SK-N-SH (cell line): ENCODE results near the gene RAD51B. TPM values are rescaled to one million over a fixed set of nuclear protein-coding genes. Genes with fewer than 3 reads are reported as not detected.

Experiments
- CTCF ChIA-PET: fragments of 300-600, 350-600 bp; formaldehyde crosslinking; extraction: SDS; loops from one replicate; lab custom pipeline; 2021; lab: Yijun Ruan, JAX
- POLR2A ChIA-PET: fragments of 350-600 bp; sonication (Branson Sonifier 250); formaldehyde crosslinking; extraction: SDS; loops from one replicate; lab custom pipeline; 2020; ENCODE audit warnings: antibody characterized with exemption, inconsistent platforms; lab: Yijun Ruan, JAX
- DNase-seq: peaks from one replicate; pipeline ENCODE4 v3.0.0; 2012
- H2AFZ ChIP-seq: fragments of 200-600 bp; sonication (generic); 2 replicates; pipeline ENCODE4 v1.8.1; 2016; ENCODE audit warnings: antibody characterized with exemption, mild to moderate bottlenecking, low read depth
- H3F3A ChIP-seq: fragments of 200-600 bp; sonication (generic); replicated peaks from 2 replicates; pipeline ENCODE3; 2016; ENCODE audit warnings: antibody characterized with exemption, mild to moderate bottlenecking; ENCODE audit not compliant: insufficient read depth
- H3K27ac ChIP-seq, 2 experiments: fragments of 200-500 bp in 1 of 2; fragments of 200-600 bp in 1 of 2; sonication (Bioruptor generic) in 1 of 2; sonication (generic), shearing (Covaris generic) in 1 of 2; 2 replicates each; pipeline versions ENCODE4 v1.5.1 to v1.6.1; 2014 to 2016; ENCODE audit warnings: low read depth in 2 of 2, inconsistent platforms in 1 of 2, low read length in 1 of 2, mild to moderate bottlenecking in 1 of 2, mixed read lengths in 1 of 2
- H3K27me3 ChIP-seq: fragments of 200-600 bp; sonication (generic), shearing (Covaris generic); 2 replicates; pipeline ENCODE4 v1.6.1; 2016; ENCODE audit warnings: mixed run types; ENCODE audit not compliant: insufficient read depth
- H3K36me3 ChIP-seq, 2 experiments: fragments of 200-500 bp in 1 of 2; fragments of 200-600 bp in 1 of 2; sonication (Bioruptor generic) in 1 of 2; sonication (generic) in 1 of 2; replicated peaks in 1 of 2; 2 replicates each; pipeline versions ENCODE3 to v1.5.1; 2014 to 2016; ENCODE audit warnings: low read length in 1 of 2, mild to moderate bottlenecking in 1 of 2; ENCODE audit not compliant: insufficient read depth in 2 of 2, control insufficient read depth in 1 of 2
- H3K4me1 ChIP-seq, 2 experiments: fragments of 200-500 bp in 1 of 2; fragments of 200-600 bp in 1 of 2; sonication (Bioruptor generic) in 1 of 2; sonication (generic), shearing (Covaris generic) in 1 of 2; 2 replicates each; pipeline versions ENCODE4 v1.5.1 to v1.6.1; 2014 to 2016; ENCODE audit warnings: low read depth in 1 of 2, low read length in 1 of 2, mixed run types in 1 of 2; ENCODE audit not compliant: insufficient read depth in 2 of 2, control insufficient read depth in 1 of 2
- H3K4me2 ChIP-seq: fragments of 200-600 bp; sonication (generic), shearing (Covaris generic); 2 replicates; pipeline ENCODE4 v1.6.1; 2017; ENCODE audit warnings: mixed run types
- H3K4me3 ChIP-seq, 2 experiments: fragments of 200-500 bp in 1 of 2; fragments of 200-600 bp in 1 of 2; sonication (Bioruptor generic) in 1 of 2; sonication (generic), shearing (Covaris generic) in 1 of 2; 2 replicates each; pipeline versions ENCODE4 v1.5.1 to v1.8.1; 2014 to 2016; ENCODE audit warnings: low read depth in 2 of 2, inconsistent platforms in 1 of 2, low read length in 1 of 2, mild to moderate bottlenecking in 1 of 2, mixed read lengths in 1 of 2, moderate library complexity in 1 of 2
- H3K79me2 ChIP-seq: fragments of 200-600 bp; sonication (generic); 2 replicates; pipeline ENCODE4 v1.8.1; 2017; ENCODE audit warnings: mild to moderate bottlenecking; ENCODE audit not compliant: insufficient read depth
- H3K9ac ChIP-seq: fragments of 200-600 bp; sonication (generic); 2 replicates; pipeline ENCODE4 v1.6.1; 2017; ENCODE audit warnings: mixed run types
- H3K9me2 ChIP-seq: fragments of 200-600 bp; sonication (generic); 2 replicates; pipeline ENCODE4 v1.6.1; 2017; ENCODE audit warnings: mixed run types
- H3K9me3 ChIP-seq: fragments of 200-600 bp; sonication (generic); 2 replicates; pipeline ENCODE4 v1.6.1; 2017; ENCODE audit warnings: mixed run types, mild to moderate bottlenecking, moderate library complexity
- H4K20me1 ChIP-seq: fragments of 200-600 bp; sonication (generic); 2 replicates; pipeline ENCODE4 v1.6.1; 2017; ENCODE audit warnings: mild to moderate bottlenecking, mixed run types; ENCODE audit not compliant: insufficient read depth
- CHD2 ChIP-seq: fragments of 150-350 bp; IDR thresholded peaks from 2 replicates; pipeline ENCODE4 v1.6.1; 2018; ENCODE audit warnings: low read length; ENCODE audit not compliant: partially characterized antibody
- ELF1 ChIP-seq: IDR thresholded peaks from 2 replicates; pipeline ENCODE4 v1.4.0; 2012
- EP300 ChIP-seq, 2 experiments: IDR thresholded peaks; 2 replicates each; pipeline versions ENCODE4 v1.4.0 to v1.6.1; 2012; ENCODE audit warnings: borderline replicate concordance in 1 of 2, low read depth in 1 of 2, low read length in 1 of 2
- FOSL2 ChIP-seq: IDR thresholded peaks from 2 replicates; pipeline ENCODE4 v1.4.0; 2012; ENCODE audit warnings: low read depth, mild to moderate bottlenecking, moderate library complexity, borderline replicate concordance
- FOXJ3 ChIP-seq: sonication (generic); formaldehyde crosslinking; IDR thresholded peaks from 2 replicates; pipeline ENCODE4 v1.5.1; 2020; ENCODE audit warnings: mild to moderate bottlenecking, missing genetic modification reagents
- FOXM1 ChIP-seq: IDR thresholded peaks from 2 replicates; pipeline ENCODE4 v1.4.0; 2012; ENCODE audit warnings: low read depth, mild to moderate bottlenecking
- GABPA ChIP-seq: IDR thresholded peaks from 2 replicates; pipeline ENCODE4 v1.4.0; 2012; ENCODE audit warnings: low read depth, mild to moderate bottlenecking
- JUND ChIP-seq: IDR thresholded peaks from 2 replicates; pipeline ENCODE4 v1.4.0; 2012
- MEF2A ChIP-seq: IDR thresholded peaks from 2 replicates; pipeline ENCODE4 v1.4.0; 2012; ENCODE audit warnings: low read depth, borderline replicate concordance
- MXI1 ChIP-seq: IDR thresholded peaks from 2 replicates; pipeline ENCODE4 v1.6.1; 2012; ENCODE audit warnings: mild to moderate bottlenecking, low read depth, low read length, improper control_type of control experiment
- NFIC ChIP-seq: IDR thresholded peaks from 2 replicates; pipeline ENCODE4 v1.4.0; 2012; ENCODE audit warnings: borderline replicate concordance
- NRF1 ChIP-seq: IDR thresholded peaks from 2 replicates; pipeline ENCODE4 v1.6.1; 2012; ENCODE audit warnings: low read depth, mild to moderate bottlenecking, low read length
- RCOR1 ChIP-seq: fragments of 150-350 bp; IDR thresholded peaks from 2 replicates; pipeline ENCODE4 v1.6.1; 2017; ENCODE audit warnings: antibody characterized with exemption, low read length
- RXRA ChIP-seq: IDR thresholded peaks from 2 replicates; pipeline ENCODE4 v1.4.0; 2012; ENCODE audit warnings: low read depth, mild to moderate bottlenecking, borderline replicate concordance
- SIN3A ChIP-seq: IDR thresholded peaks from 2 replicates; pipeline ENCODE4 v1.6.1; 2012; ENCODE audit warnings: low read depth, mild to moderate bottlenecking, low read length, moderate library complexity, borderline replicate concordance
- TAF1 ChIP-seq: IDR thresholded peaks from 2 replicates; pipeline ENCODE4 v1.6.1; 2012; ENCODE audit warnings: low read depth, mild to moderate bottlenecking, low read length, moderate library complexity, borderline replicate concordance
- YY1 ChIP-seq: IDR thresholded peaks from 2 replicates; pipeline ENCODE4 v1.4.0; 2012; ENCODE audit warnings: low read depth, mild to moderate bottlenecking
- WGBS: methylation state at CpG from one replicate; pipeline ENCODE4 v1.1.6; 2017; ENCODE audit warnings: low lambda C conversion rate; 5-methylcytosine and 5-hydroxymethylcytosine counted together
- polyA plus RNA-seq, 3 experiments: library from polyadenylated mRNA; depleted of rRNA; stranded (reverse); fragments of >200 nt; gene quantifications; 2 replicates each; pipeline ENCODE4 v1.2.3, GENCODE V29; 2012
- TF ChIP-seq, protein P1 (sequence below): fragments of 150-350 bp; IDR thresholded peaks from 2 replicates; pipeline ENCODE4 v1.6.1; 2017; ENCODE audit warnings: antibody characterized with exemption, low read length, low read depth, borderline replicate concordance
- TF ChIP-seq, protein P2 (sequence below): fragments of 200-600 bp; sonication (generic); IDR thresholded peaks from 2 replicates; pipeline ENCODE4 v1.6.1; 2017; ENCODE audit warnings: antibody characterized with exemption, mild to moderate bottlenecking, moderate library complexity

Gene RAD51B
- polyA plus RNA-seq, 1 of the 3 experiments (the other 2 are of a cell fraction), result 6.0 TPM

DNA sequence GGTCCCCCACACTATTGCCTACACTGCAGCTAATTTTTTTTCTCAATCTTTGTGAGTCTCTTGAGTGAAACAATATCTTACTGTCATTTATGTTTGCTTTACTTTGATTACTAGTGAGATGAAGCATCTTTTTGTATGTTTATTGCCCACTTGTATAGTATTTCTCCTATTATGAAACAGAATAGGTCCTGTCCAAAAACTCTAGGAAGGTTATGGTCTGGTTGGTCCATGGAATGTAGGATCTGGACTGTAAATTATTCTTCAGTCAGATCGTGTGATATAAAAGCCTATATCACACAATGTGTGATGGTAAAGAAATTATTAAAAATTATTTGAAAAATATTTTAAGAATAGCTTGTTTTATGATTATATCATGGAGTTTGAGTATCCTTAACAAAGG, 538.9 kb downstream of the RAD51B start:
- H3K27me3 ChIP-seq, result no peaks in the 10 kb centered on the region

DNA sequence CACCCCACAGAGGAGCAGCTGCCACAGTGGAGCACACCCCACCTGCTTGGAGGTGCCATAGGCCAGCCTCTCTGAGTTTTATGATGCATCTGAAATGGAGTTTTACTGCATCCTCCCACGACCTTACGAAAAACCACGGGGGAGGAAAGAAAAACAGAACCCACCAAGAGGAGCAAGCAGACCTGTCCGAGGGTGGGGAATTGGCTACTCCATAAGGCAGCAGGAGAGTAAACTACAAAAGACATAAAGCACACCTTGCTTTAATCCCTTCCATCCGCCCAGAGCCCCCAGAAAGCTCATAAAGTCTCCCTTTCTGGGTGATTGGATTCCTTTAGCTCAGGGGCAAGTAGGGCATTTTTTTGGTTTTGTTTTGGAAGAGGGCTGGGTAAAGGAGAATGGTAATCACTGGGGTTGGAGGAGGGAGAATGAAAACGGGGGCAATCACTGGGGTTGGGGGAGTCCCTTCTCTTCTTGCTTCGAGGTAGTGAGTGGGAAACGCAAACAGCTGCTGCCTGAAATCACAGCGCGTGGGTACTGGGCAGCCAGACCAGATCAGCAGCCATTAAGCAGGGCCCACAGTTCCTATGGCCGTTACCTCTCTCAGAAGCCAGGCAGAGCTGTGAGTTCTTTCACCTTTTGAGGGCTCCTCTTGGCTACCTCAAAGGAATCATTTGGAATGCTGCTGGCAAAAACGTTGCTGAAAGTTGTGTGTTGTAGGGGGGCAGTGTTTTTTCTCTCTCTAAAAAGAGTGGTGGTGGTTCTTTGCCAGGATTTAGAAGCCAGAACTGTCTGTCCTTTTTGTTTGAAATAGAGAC, 539.6 kb downstream of the RAD51B start:
- CTCF ChIA-PET, result interaction anchor here (1.2 kb wide), 1 partner anchor 22 kb away, joined by 3 read pairs; no protein-coding TSS in a partner anchor
- Histone ChIP-seq H2AFZ (no peak overlapping the region), H3F3A (no peaks in the 10 kb centered on the region), H3K4me1 (no peaks in the 10 kb centered on the region; a peak in 1 of 4 replicates), H3K9me2 (no peaks in the 10 kb centered on the region), H3K36me3 (no peaks in the 10 kb centered on the region), H3K79me2 (no peaks in the 10 kb centered on the region), H3K4me2 (no peak overlapping the region), H3K4me3 (no peak overlapping the region), H4K20me1 (no peaks in the 10 kb centered on the region), H3K27ac (no peak overlapping the region), H3K27me3 (no peaks in the 10 kb centered on the region), H3K9ac (no peak overlapping the region), H3K9me3 (no peaks in the 10 kb centered on the region)
- DNase-seq, result no peak
- TF ChIP-seq ELF1, result no peak
- TF ChIP-seq CHD2, result no peak
- WGBS, result 88% methylated on average over 12 of the region's 12 CpGs
- POLR2A ChIA-PET, result no interaction called here

More for the DNA sequence above, 538.9 kb downstream of the RAD51B start:
- POLR2A ChIA-PET, result no interaction called here
- H3K36me3 ChIP-seq, result no peaks in the 10 kb centered on the region
- no peak overlapping the region for H3K9ac ChIP-seq
- no peaks in the 10 kb centered on the region for H3F3A ChIP-seq
- H4K20me1 ChIP-seq, result no peaks in the 10 kb centered on the region
- no peaks in the 10 kb centered on the region for H3K9me2 ChIP-seq
- H2AFZ ChIP-seq, result no peak overlapping the region
- no peak overlapping the region for H3K4me3 ChIP-seq
- no peak overlapping the region for H3K4me2 ChIP-seq
- no peaks in the 10 kb centered on the region for H3K9me3 ChIP-seq
- DNase-seq, result no peak
- WGBS, result 94% methylated on average over 1 of the region's 1 CpG
- H3K4me1 ChIP-seq, result no peaks in the 10 kb centered on the region; a peak in 1 of 4 replicates
- TF ChIP-seq NFIC (no peak), YY1 (no peak), EP300 (IDR thresholded peaks at IDR 0.05; ENCODE audit: borderline replicate concordance in 1 of 2, low read depth in 1 of 2, low read length in 1 of 2) (no peak), TAF1 (no peak), RXRA (no peak), RCOR1 (no peak), SIN3A (no peak), FOXM1 (no peak), MXI1 (no peak), FOXJ3 (CRISPR knock-in tag) (no peak), GABPA (no peak), CHD2 (no peak), JUND (no peak), MEF2A (no peak), FOSL2 (no peak), NRF1 (no peak)
- TF ChIP-seq, protein P1, sequence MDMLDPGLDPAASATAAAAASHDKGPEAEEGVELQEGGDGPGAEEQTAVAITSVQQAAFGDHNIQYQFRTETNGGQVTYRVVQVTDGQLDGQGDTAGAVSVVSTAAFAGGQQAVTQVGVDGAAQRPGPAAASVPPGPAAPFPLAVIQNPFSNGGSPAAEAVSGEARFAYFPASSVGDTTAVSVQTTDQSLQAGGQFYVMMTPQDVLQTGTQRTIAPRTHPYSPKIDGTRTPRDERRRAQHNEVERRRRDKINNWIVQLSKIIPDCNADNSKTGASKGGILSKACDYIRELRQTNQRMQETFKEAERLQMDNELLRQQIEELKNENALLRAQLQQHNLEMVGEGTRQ, result no peak
- TF ChIP-seq, protein P2, sequence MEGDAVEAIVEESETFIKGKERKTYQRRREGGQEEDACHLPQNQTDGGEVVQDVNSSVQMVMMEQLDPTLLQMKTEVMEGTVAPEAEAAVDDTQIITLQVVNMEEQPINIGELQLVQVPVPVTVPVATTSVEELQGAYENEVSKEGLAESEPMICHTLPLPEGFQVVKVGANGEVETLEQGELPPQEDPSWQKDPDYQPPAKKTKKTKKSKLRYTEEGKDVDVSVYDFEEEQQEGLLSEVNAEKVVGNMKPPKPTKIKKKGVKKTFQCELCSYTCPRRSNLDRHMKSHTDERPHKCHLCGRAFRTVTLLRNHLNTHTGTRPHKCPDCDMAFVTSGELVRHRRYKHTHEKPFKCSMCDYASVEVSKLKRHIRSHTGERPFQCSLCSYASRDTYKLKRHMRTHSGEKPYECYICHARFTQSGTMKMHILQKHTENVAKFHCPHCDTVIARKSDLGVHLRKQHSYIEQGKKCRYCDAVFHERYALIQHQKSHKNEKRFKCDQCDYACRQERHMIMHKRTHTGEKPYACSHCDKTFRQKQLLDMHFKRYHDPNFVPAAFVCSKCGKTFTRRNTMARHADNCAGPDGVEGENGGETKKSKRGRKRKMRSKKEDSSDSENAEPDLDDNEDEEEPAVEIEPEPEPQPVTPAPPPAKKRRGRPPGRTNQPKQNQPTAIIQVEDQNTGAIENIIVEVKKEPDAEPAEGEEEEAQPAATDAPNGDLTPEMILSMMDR, result no peak
- H3K79me2 ChIP-seq, result no peaks in the 10 kb centered on the region
- H3K27ac ChIP-seq, result no peak overlapping the region
- CTCF ChIA-PET, result interaction anchor here (1.3 kb wide), 1 partner anchor 10 kb away, joined by 3 read pairs; no protein-coding TSS in a partner anchor
